GM21423 (cell line): ENCODE measurements around the gene AP1M1.

ENCODE experiments used
- ATAC-seq: cut with Tn5 transposase; IDR thresholded peaks from one replicate; pipeline ENCODE4 v1.9.1; 2021; ENCODE audit warnings: mild to moderate bottlenecking, moderate library complexity; ENCODE audit not compliant: unreplicated experiment

The AP1M1 gene

GRCh38 chr19:16229322-16229641 is 31.6 kb downstream of the AP1M1 start:
- ATAC-seq = no peak

- ATAC-seq = no peak
Measured at GRCh38 chr19:16232127-16232526, 34.4 kb downstream of the AP1M1 start.

GRCh38 chr19:16232568-16232967 is 34.9 kb downstream of the AP1M1 start:
- no peak for ATAC-seq

- ATAC-seq = no peak
Measured at GRCh38 chr19:16233081-16233776, 35.5 kb downstream of the AP1M1 start.

GRCh38 chr19:16233836-16234551 is 36.3 kb downstream of the AP1M1 start:
- no peak for ATAC-seq

GRCh38 chr19:16234552-16235445 is 37.1 kb downstream of the AP1M1 start:
- ATAC-seq = no peak

GRCh38 chr19:16235811-16236652 is 38.3 kb downstream of the AP1M1 start:
- ATAC-seq = no peak

GRCh38 chr19:16244091-16244490 is 46.4 kb downstream of the AP1M1 start:
- ATAC-seq = no peak

- no peak for ATAC-seq
Measured at GRCh38 chr19:16247353-16248182, 49.9 kb downstream of the AP1M1 start.

- ATAC-seq = no peak
Measured at GRCh38 chr19:16248380-16249023, 50.8 kb downstream of the AP1M1 start.

- no peak for ATAC-seq
Measured at GRCh38 chr19:16249826-16250404, 52.2 kb downstream of the AP1M1 start.

GRCh38 chr19:16252459-16253205 is 54.9 kb downstream of the AP1M1 start:
- ATAC-seq = no peak

GRCh38 chr19:16254851-16255408 is 57.2 kb downstream of the AP1M1 start:
- no peak for ATAC-seq

- no peak for ATAC-seq
Measured at GRCh38 chr19:16257509-16258002, 59.8 kb downstream of the AP1M1 start.

- ATAC-seq = no peak
Measured at GRCh38 chr19:16258440-16258903, 60.8 kb downstream of the AP1M1 start.

- peak; percentile 77 for ATAC-seq
Measured at GRCh38 chr19:16259385-16260159, 61.9 kb downstream of the AP1M1 start.
